GM13977 (cell line): Measurements from ENCODE around the gene ERMAP.

Experiments
- DNase-seq: peaks from one replicate; pipeline ENCODE4 v3.0.0; 2012; ENCODE audit warnings: low spot score
- in situ Hi-C: fragments of 300-500 bp; cut with MboI; formaldehyde crosslinking; loops from one replicate; pipeline ENCODE4 v1.12.0; 2022; ENCODE audit warnings: low sequenced_read_pairs, low pct_unique_long_range_greater_than_20kb, mixed read lengths, inconsistent platforms; ENCODE audit not compliant: unreplicated experiment
- TF ChIP-seq, protein P1 (sequence below): IDR thresholded peaks from 2 replicates; pipeline ENCODE4 v1.5.1; 2012; ENCODE audit warnings: mild to moderate bottlenecking, control low read depth; ENCODE audit not compliant: insufficient read depth; ENCODE audit errors: extremely low read depth, missing control alignments

Gene ERMAP

DNA sequence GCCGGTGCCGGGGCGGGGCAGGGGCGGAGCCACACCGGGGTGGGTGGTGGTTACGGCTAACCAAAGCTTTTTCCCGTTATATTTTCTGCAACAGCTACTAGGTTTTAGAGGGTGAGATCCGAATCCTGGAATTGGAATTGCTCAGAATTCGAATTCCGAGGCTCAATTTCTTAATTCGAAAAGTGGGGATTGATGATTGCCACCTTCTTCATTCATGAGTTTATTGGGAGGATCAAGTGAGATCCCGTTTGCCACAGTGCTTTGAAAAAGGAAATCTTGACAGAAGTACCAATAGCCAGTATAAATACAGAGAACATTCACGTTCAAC lies 482 bp downstream of the ERMAP start:
- TF ChIP-seq, protein P1, sequence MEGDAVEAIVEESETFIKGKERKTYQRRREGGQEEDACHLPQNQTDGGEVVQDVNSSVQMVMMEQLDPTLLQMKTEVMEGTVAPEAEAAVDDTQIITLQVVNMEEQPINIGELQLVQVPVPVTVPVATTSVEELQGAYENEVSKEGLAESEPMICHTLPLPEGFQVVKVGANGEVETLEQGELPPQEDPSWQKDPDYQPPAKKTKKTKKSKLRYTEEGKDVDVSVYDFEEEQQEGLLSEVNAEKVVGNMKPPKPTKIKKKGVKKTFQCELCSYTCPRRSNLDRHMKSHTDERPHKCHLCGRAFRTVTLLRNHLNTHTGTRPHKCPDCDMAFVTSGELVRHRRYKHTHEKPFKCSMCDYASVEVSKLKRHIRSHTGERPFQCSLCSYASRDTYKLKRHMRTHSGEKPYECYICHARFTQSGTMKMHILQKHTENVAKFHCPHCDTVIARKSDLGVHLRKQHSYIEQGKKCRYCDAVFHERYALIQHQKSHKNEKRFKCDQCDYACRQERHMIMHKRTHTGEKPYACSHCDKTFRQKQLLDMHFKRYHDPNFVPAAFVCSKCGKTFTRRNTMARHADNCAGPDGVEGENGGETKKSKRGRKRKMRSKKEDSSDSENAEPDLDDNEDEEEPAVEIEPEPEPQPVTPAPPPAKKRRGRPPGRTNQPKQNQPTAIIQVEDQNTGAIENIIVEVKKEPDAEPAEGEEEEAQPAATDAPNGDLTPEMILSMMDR, result no peak
- DNase-seq, result peak; percentile 17
- in situ Hi-C loops, result no loop called here

GRCh38 chr1:42817976-42818375 lies 1.1 kb downstream of the ERMAP start:
- in situ Hi-C loops, result no loop called here
- no peak for DNase-seq

GRCh38 chr1:42820813-42821212 lies 3.9 kb downstream of the ERMAP start:
- no peak for DNase-seq
- in situ Hi-C loops, result no loop called here
- TF ChIP-seq, protein P1, result no peak

More at GRCh38 chr1:42817976-42818375, 1.1 kb downstream of the ERMAP start:
- TF ChIP-seq, protein P1, result no peak

GRCh38 chr1:42821690-42822089 lies 4.8 kb downstream of the ERMAP start:
- in situ Hi-C loops, result no loop called here
- no peak for DNase-seq
- TF ChIP-seq, protein P1, result no peak

- in situ Hi-C loops, result no loop called here
- TF ChIP-seq, protein P1, result no peak
- DNase-seq, result no peak
Measured at GRCh38 chr1:42822800-42823392, 6.0 kb downstream of the ERMAP start.

- in situ Hi-C loops, result no loop called here
- TF ChIP-seq, protein P1, result no peak
- DNase-seq, result no peak
Measured at GRCh38 chr1:42824481-42825035, 7.6 kb downstream of the ERMAP start.
